IMR-90 (cell line): ENCODE measurements around the gene NEGR1. TPM values are rescaled to one million over a fixed set of nuclear protein-coding genes. Genes with fewer than 3 reads are reported as not detected.
A peak's percentile ranks its signal among the peaks of the same experiment; 100 is the strongest.

Experiments
- ATAC-seq: fragments of 200-7000 bp; cut with Tn5 transposase; 2 replicates; pipeline ENCODE4 v1.9.1; 2020; ENCODE audit warnings: low read depth, mild to moderate bottlenecking, moderate library complexity
- BruUV-seq: library from RNA; stranded (reverse); fragments of 400-500 nt; replicated peaks from 2 replicates; lab custom pipeline; 2021; lab: Mats Ljungman, UMichigan
- CTCF ChIA-PET: fragments of 300-600 bp; formaldehyde crosslinking; extraction: SDS; loops from one replicate; lab custom pipeline; 2021; ENCODE audit warnings: antibody characterized with exemption; lab: Yijun Ruan, JAX
- POLR2A ChIA-PET: fragments of 300-600 bp; sonication (Branson Sonifier 250); formaldehyde crosslinking; loops from one replicate; lab custom pipeline; 2022; ENCODE audit warnings: antibody characterized with exemption; ENCODE audit not compliant: unreplicated experiment; lab: Charles Lee
- DNase-seq: peaks from one replicate; pipeline ENCODE4 v3.0.0; 2013
- H2AFZ ChIP-seq: replicated peaks from 2 replicates; pipeline ENCODE3; 2013; ENCODE audit warnings: low read length, mild to moderate bottlenecking; ENCODE audit not compliant: poor library complexity
- H2AK5ac ChIP-seq: 2 replicates; pipeline ENCODE4 v1.6.1; 2013; ENCODE audit warnings: low read depth, low read length, inconsistent platforms
- H2AK9ac ChIP-seq: replicated peaks from 2 replicates; pipeline ENCODE3; 2013; ENCODE audit warnings: mild to moderate bottlenecking, low read depth, low read length, moderate library complexity; ENCODE audit not compliant: poor library complexity
- H2BK120ac ChIP-seq: 2 replicates; pipeline ENCODE4 v1.6.1; 2013; ENCODE audit warnings: low read depth, low read length, inconsistent platforms
- H2BK15ac ChIP-seq: 3 replicates; pipeline ENCODE4 v1.6.1; 2013; ENCODE audit warnings: low read depth, low read length, inconsistent platforms
- H2BK20ac ChIP-seq: 2 replicates; pipeline ENCODE4 v1.6.1; 2013; ENCODE audit warnings: low read depth, mild to moderate bottlenecking, inconsistent platforms, low read length, moderate library complexity
- H2BK5ac ChIP-seq: 2 replicates; pipeline ENCODE4 v1.6.1; 2013; ENCODE audit warnings: mild to moderate bottlenecking, low read depth, low read length, inconsistent platforms; ENCODE audit not compliant: poor library complexity, severe bottlenecking
- H3K14ac ChIP-seq: replicated peaks from 2 replicates; pipeline ENCODE4 v1.6.1; 2013; ENCODE audit warnings: low read depth, low read length, inconsistent platforms
- H3K18ac ChIP-seq: 2 replicates; pipeline ENCODE4 v1.6.1; 2013; ENCODE audit warnings: low read depth, low read length, control low read depth
- H3K23ac ChIP-seq: 2 replicates; pipeline ENCODE4 v1.6.1; 2013; ENCODE audit warnings: low read depth, low read length, inconsistent platforms
- H3K27ac ChIP-seq: 2 replicates; pipeline ENCODE4 v1.5.1; 2013; ENCODE audit warnings: mild to moderate bottlenecking, control low read depth, low read length; ENCODE audit not compliant: insufficient read depth
- H3K27me3 ChIP-seq: 2 replicates; pipeline ENCODE4 v1.6.1; 2013; ENCODE audit warnings: low read length; ENCODE audit not compliant: control insufficient read depth, insufficient read depth
- H3K36me3 ChIP-seq: 2 replicates; pipeline ENCODE4 v1.6.1; 2013; ENCODE audit warnings: low read length, mixed read lengths; ENCODE audit not compliant: control insufficient read depth, insufficient read depth
- H3K4ac ChIP-seq: 2 replicates; pipeline ENCODE4 v1.6.1; 2013; ENCODE audit warnings: low read depth, low read length, inconsistent platforms
- H3K4me1 ChIP-seq: 2 replicates; pipeline ENCODE4 v1.6.1; 2013; ENCODE audit warnings: low read length, mixed read lengths; ENCODE audit not compliant: control insufficient read depth, insufficient read depth
- H3K4me2 ChIP-seq: 2 replicates; pipeline ENCODE4 v1.6.1; 2013; ENCODE audit warnings: low read depth, mild to moderate bottlenecking, control low read depth, low read length, moderate library complexity
- H3K4me3 ChIP-seq: 2 replicates; pipeline ENCODE4 v1.5.1; 2013; ENCODE audit warnings: low read depth, mild to moderate bottlenecking, control low read depth, low read length, moderate library complexity; ENCODE audit not compliant: insufficient read depth
- H3K56ac ChIP-seq: 2 replicates; pipeline ENCODE4 v1.6.1; 2013; ENCODE audit warnings: low read length, inconsistent platforms; ENCODE audit not compliant: insufficient read depth; ENCODE audit errors: extremely low read depth
- H3K79me1 ChIP-seq, 2 experiments: 2 replicates each; pipeline ENCODE4 v1.6.1; 2013; ENCODE audit warnings: low read length in 2 of 2, inconsistent platforms in 1 of 2, low read depth in 1 of 2
- H3K9ac ChIP-seq: 2 replicates; pipeline ENCODE4 v1.6.1; 2013; ENCODE audit warnings: low read depth, low read length, control low read depth
- H3K9me1 ChIP-seq: 2 replicates; pipeline ENCODE4 v1.6.1; 2013; ENCODE audit warnings: low read length, inconsistent platforms; ENCODE audit not compliant: insufficient read depth
- H3K9me3 ChIP-seq: 2 replicates; pipeline ENCODE4 v1.6.1; 2013; ENCODE audit warnings: low read length; ENCODE audit not compliant: control insufficient read depth, insufficient read depth
- H4K20me1 ChIP-seq: 2 replicates; pipeline ENCODE4 v1.6.1; 2013; ENCODE audit warnings: low read length, inconsistent platforms; ENCODE audit not compliant: insufficient read depth
- H4K5ac ChIP-seq: 2 replicates; pipeline ENCODE4 v1.6.1; 2013; ENCODE audit warnings: mild to moderate bottlenecking, low read depth, low read length, control low read depth
- H4K8ac ChIP-seq, 2 experiments: 2 replicates each; pipeline ENCODE4 v1.6.1; 2013; ENCODE audit warnings: low read depth in 2 of 2, low read length in 2 of 2, control low read depth in 1 of 2, inconsistent platforms in 1 of 2
- H4K91ac ChIP-seq: 2 replicates; pipeline ENCODE4 v1.6.1; 2013; ENCODE audit warnings: low read depth, low read length, inconsistent platforms; ENCODE audit not compliant: insufficient read depth
- FOS ChIP-seq: fragments of 150-350 bp; IDR thresholded peaks from 2 replicates; pipeline ENCODE4 v1.6.1; 2016; ENCODE audit warnings: low read depth, low read length
- NFE2L2 ChIP-seq: fragments of 150-350 bp; IDR thresholded peaks from 2 replicates; pipeline ENCODE4 v1.6.1; 2016; ENCODE audit warnings: low read depth, mild to moderate bottlenecking, low read length
- POLR2A ChIP-seq: IDR thresholded peaks from 2 replicates; pipeline ENCODE4 v1.6.1; 2012; ENCODE audit warnings: mild to moderate bottlenecking, low read depth, low read length
- RAD21 ChIP-seq: IDR thresholded peaks from 2 replicates; pipeline ENCODE4 v1.6.1; 2012; ENCODE audit warnings: low read length, improper control_type of control experiment
- RCOR1 ChIP-seq: IDR thresholded peaks from 2 replicates; pipeline ENCODE4 v1.6.1; 2012; ENCODE audit warnings: mild to moderate bottlenecking, low read length, improper control_type of control experiment; ENCODE audit not compliant: insufficient replicate concordance
- RFX5 ChIP-seq: IDR thresholded peaks from 2 replicates; pipeline ENCODE4 v1.8.0; 2012; ENCODE audit warnings: low read depth, mild to moderate bottlenecking, low read length, moderate library complexity
- USF2 ChIP-seq: fragments of 150-350 bp; IDR thresholded peaks from 2 replicates; pipeline ENCODE4 v1.6.1; 2017; ENCODE audit warnings: mild to moderate bottlenecking, antibody characterized with exemption, low read length, low read depth
- WGBS, 2 experiments: methylation state at CpG; one replicate each; pipeline versions ENCODE4 v1.1.5 to v1.1.7; 2013; ENCODE audit warnings: missing lambda C conversion rate in 2 of 2; ENCODE audit not compliant: insufficient read length in 1 of 2; ENCODE audit errors: extremely low coverage in 2 of 2; 5-methylcytosine and 5-hydroxymethylcytosine counted together
- dilution Hi-C: fragments of 300-500 bp; cut with HindIII; formaldehyde crosslinking; loops from one replicate; pipeline ENCODE4 v1.14.3; 2018; ENCODE audit warnings: low sequenced_read_pairs; ENCODE audit not compliant: unreplicated experiment
- in situ Hi-C: fragments of 300-500 bp; cut with MboI; formaldehyde crosslinking; loops from 3 replicates; pipeline ENCODE4 v1.14.3; 2019; ENCODE audit warnings: low sequenced_read_pairs, inconsistent platforms, mixed read lengths
- intact Hi-C: fragments of 100-400 bp; cut with micrococcal nuclease; formaldehyde crosslinking; loops from 2 replicates; pipeline ENCODE4 v1.10.0; 2022
- polyA plus RNA-seq, 3 experiments: library from polyadenylated mRNA; depleted of rRNA; stranded (reverse); fragments of >200 nt; gene quantifications; 2 replicates each; pipeline ENCODE4 v1.2.3, GENCODE V29; 2012; ENCODE audit warnings: low replicate concordance in 1 of 3
- total RNA-seq: library from RNA; depleted of rRNA; stranded (reverse); fragments of >200 nt; gene quantifications from 2 replicates; pipeline ENCODE4 v1.2.3, GENCODE V29; 2012

NEGR1 gene
- total and polyA plus RNA-seq, 2 of the 4 experiments (the other 2 are of a cell fraction) = 5.1 to 9.1 TPM

GRCh38 chr1:71908303-71908702, 374.0 kb downstream of the NEGR1 start:
- Histone ChIP-seq H2AFZ (no peak overlapping the region), H4K91ac (no peak overlapping the region), H2BK15ac (no peak overlapping the region), H3K27me3 (no peaks in the 10 kb centered on the region), H3K9ac (no peak overlapping the region), H2BK5ac (no peak overlapping the region), H3K4ac (no peak overlapping the region), H3K56ac (no peak overlapping the region), H3K9me3 (no peaks in the 10 kb centered on the region), H3K14ac (no peak overlapping the region), H4K8ac (no peak overlapping the region), H4K20me1 (no peaks in the 10 kb centered on the region), H2BK120ac (no peak overlapping the region), H4K5ac (peak overlapping the region; percentile 42; the same call in 1 of the 2 replicates), H3K23ac (no peak overlapping the region), H3K4me2 (peak overlapping the region; percentile 36; the same call in 1 of the 2 replicates), H3K4me1 (peaks cover 2% of the 10 kb centered on the region; the same call in 1 of the 2 replicates), H3K27ac (no peak overlapping the region), H2BK20ac (no peak overlapping the region), H2AK5ac (no peak overlapping the region), H2AK9ac (no peak overlapping the region), H3K4me3 (no peak overlapping the region), H3K79me1 (no peaks in the 10 kb centered on the region), H3K18ac (no peak overlapping the region), H3K9me1 (no peaks in the 10 kb centered on the region), H3K36me3 (no peaks in the 10 kb centered on the region)
- ChIA-PET CTCF (no interaction called here), POLR2A (interaction anchor here (0.6 kb wide), 1 partner anchor 519 kb away, joined by 3 read pairs; no protein-coding TSS in a partner anchor)
- no CpG with 5 or more reads among the region's 1 CpG for WGBS, 2 experiments
- intact Hi-C loops = no loop called here
- BruUV-seq = no TSS peak
- DNase-seq (peak; percentile 45), ATAC-seq (peak; percentile 60)
- in situ Hi-C loops = no loop called here
- dilution Hi-C loops = no loop called here
- TF ChIP-seq POLR2A (no peak), RFX5 (no peak), FOS (no peak), RAD21 (no peak), USF2 (no peak), RCOR1 (no peak), NFE2L2 (no peak)
